ENCODE measurements around the gene CFAP54.

DNA sequence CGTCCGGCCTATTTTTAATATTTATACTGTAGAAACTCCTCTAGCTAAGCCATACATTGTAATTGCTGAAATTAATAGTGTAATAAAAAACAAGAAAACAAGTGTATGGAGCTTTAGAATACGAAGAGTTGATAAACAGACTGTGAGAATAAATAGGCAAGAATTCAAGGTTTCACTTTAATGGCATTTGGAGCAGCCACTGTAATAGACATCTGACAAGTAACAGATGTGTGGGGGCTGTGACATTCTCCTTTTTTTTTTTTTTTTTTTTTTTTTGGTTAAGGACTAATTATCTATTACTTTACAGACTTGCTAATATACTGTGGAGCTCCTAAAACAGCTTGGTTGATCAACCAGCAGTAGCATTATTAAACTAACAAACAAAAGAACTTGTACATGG, 42.1 kb upstream of the CFAP54 start:
- TF ChIP-seq, protein P1, sequence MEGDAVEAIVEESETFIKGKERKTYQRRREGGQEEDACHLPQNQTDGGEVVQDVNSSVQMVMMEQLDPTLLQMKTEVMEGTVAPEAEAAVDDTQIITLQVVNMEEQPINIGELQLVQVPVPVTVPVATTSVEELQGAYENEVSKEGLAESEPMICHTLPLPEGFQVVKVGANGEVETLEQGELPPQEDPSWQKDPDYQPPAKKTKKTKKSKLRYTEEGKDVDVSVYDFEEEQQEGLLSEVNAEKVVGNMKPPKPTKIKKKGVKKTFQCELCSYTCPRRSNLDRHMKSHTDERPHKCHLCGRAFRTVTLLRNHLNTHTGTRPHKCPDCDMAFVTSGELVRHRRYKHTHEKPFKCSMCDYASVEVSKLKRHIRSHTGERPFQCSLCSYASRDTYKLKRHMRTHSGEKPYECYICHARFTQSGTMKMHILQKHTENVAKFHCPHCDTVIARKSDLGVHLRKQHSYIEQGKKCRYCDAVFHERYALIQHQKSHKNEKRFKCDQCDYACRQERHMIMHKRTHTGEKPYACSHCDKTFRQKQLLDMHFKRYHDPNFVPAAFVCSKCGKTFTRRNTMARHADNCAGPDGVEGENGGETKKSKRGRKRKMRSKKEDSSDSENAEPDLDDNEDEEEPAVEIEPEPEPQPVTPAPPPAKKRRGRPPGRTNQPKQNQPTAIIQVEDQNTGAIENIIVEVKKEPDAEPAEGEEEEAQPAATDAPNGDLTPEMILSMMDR (IDR thresholded peaks at IDR 0.05; ENCODE audit: low read depth, low read length): no peak
- TF ChIP-seq POLR2A (IDR thresholded peaks at IDR 0.05; ENCODE audit: extremely low read depth, insufficient read length) (no peak), MYC (IDR thresholded peaks at IDR 0.05; ENCODE audit: low read depth, low read length) (no peak)
- TF ChIP-seq, protein P2, sequence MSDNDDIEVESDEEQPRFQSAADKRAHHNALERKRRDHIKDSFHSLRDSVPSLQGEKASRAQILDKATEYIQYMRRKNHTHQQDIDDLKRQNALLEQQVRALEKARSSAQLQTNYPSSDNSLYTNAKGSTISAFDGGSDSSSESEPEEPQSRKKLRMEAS (IDR thresholded peaks at IDR 0.05; ENCODE audit: low read depth, low read length): no peak
